Peyer's patch (tissue), 4 donors: ENCODE measurements around the gene ZNF654. TPM values are rescaled to one million over a fixed set of nuclear protein-coding genes. Genes with fewer than 3 reads are reported as not detected.
A peak's percentile ranks its signal among the peaks of the same experiment; 100 is the strongest.

ENCODE experiments used
- DNase-seq, 3 donors: peaks; one replicate each; pipeline ENCODE4 v3.0.0-alpha.2; 2017 to 2019
- H3K27ac ChIP-seq, 4 donors: fragments of 200-600 bp; sonication (generic); one replicate each; pipeline ENCODE4 v1.5.1; 2016 to 2019
- H3K27me3 ChIP-seq, 2 donors: fragments of 200-600 bp; sonication (generic); one replicate each; pipeline ENCODE4 v1.5.1; 2019
- H3K36me3 ChIP-seq, 3 donors: fragments of 200-600 bp; sonication (generic); one replicate each; pipeline ENCODE4 v1.5.1; 2016 to 2019
- H3K4me1 ChIP-seq, 4 donors: fragments of 200-600 bp; sonication (generic); one replicate each; pipeline ENCODE4 v1.5.1; 2016 to 2019
- H3K4me3 ChIP-seq, 4 donors: fragments of 200-600 bp; sonication (generic); 1 replicate in 3 of 4; 2 replicates in 1 of 4; pipeline ENCODE4 v1.5.1; 2016 to 2019; ENCODE audit warnings: mild to moderate bottlenecking in 1 of 4
- H3K9me3 ChIP-seq, 4 donors: fragments of 200-600 bp; sonication (generic); one replicate each; pipeline ENCODE4 v1.5.1; 2016 to 2019; ENCODE audit warnings: mild to moderate bottlenecking in 1 of 4
- CTCF ChIP-seq, 6 experiments: fragments of 450-650 bp in 4 of 6; fragments of 200-600 bp in 2 of 6; sonication (generic) in 1 of 6; IDR thresholded peaks; one replicate each; pipeline ENCODE4 v1.5.1; 2017 to 2019; ENCODE audit warnings: antibody characterized with exemption in 6 of 6, mild to moderate bottlenecking in 3 of 6, moderate library complexity in 1 of 6
- POLR2A ChIP-seq, 2 donors: fragments of 450-650 bp; IDR thresholded peaks; one replicate each; pipeline ENCODE4 v1.5.1; 2017; ENCODE audit warnings: antibody characterized with exemption in 2 of 2, mild to moderate bottlenecking in 2 of 2, moderate library complexity in 2 of 2
- total RNA-seq, 4 donors: library from RNA; depleted of rRNA; stranded (reverse); fragments of >200 nt; gene quantifications; one replicate each; pipeline ENCODE4 v1.1.0, GENCODE V29; 2016

Gene ZNF654
- total RNA-seq, 4 donors from 2014 or later = 10.7 to 27.3 (median 15.0) TPM

GRCh38 chr3:88028876-88029275, 30.2 kb upstream of the ZNF654 start:
- peaks cover 0 to 3% (median 0%) of the 10 kb centered on the region in 4 donors for H3K4me1 ChIP-seq
- H3K9me3 ChIP-seq = no peaks in the 10 kb centered on the region
- TF ChIP-seq CTCF (IDR thresholded peaks at IDR 0.05) (no peak), POLR2A (IDR thresholded peaks at IDR 0.05) (no peak)

GRCh38 chr3:88030210-88030609, 28.8 kb upstream of the ZNF654 start:
- H3K9me3 ChIP-seq = no peaks in the 10 kb centered on the region
- H3K27me3 ChIP-seq = no peaks in the 10 kb centered on the region
- no peak overlapping the region for H3K4me3 ChIP-seq
- TF ChIP-seq POLR2A (IDR thresholded peaks at IDR 0.05) = no peak
- no peak for TF ChIP-seq CTCF (IDR thresholded peaks at IDR 0.05)
- no peak overlapping the region for H3K27ac ChIP-seq
- no peaks in the 10 kb centered on the region for H3K36me3 ChIP-seq
- DNase-seq = no peak
- peaks cover 0 to 3% (median 0%) of the 10 kb centered on the region in 4 donors for H3K4me1 ChIP-seq

More at GRCh38 chr3:88028876-88029275, 30.2 kb upstream of the ZNF654 start:
- no peak overlapping the region for H3K4me3 ChIP-seq
- H3K27me3 ChIP-seq = no peaks in the 10 kb centered on the region
- no peak overlapping the region for H3K27ac ChIP-seq
- no peak for DNase-seq
- no peaks in the 10 kb centered on the region for H3K36me3 ChIP-seq

GRCh38 chr3:88031642-88032077, 27.4 kb upstream of the ZNF654 start:
- Histone ChIP-seq H3K27me3 (no peaks in the 10 kb centered on the region), H3K36me3 (no peaks in the 10 kb centered on the region), H3K27ac (peak overlapping the region; percentile 13 to 51 (median 39)), H3K9me3 (no peaks in the 10 kb centered on the region), H3K4me1 (peaks cover 0 to 3% (median 0%) of the 10 kb centered on the region in 4 donors), H3K4me3 (peak overlapping the region; percentile 18 to 44 (median 32))
- no peak for TF ChIP-seq POLR2A (IDR thresholded peaks at IDR 0.05)
- DNase-seq = no peak

GRCh38 chr3:88032245-88032644, 26.8 kb upstream of the ZNF654 start:
- peak overlapping the region; percentile 13 to 51 (median 39) for H3K27ac ChIP-seq
- H3K36me3 ChIP-seq = no peaks in the 10 kb centered on the region
- no peaks in the 10 kb centered on the region for H3K9me3 ChIP-seq
- H3K4me3 ChIP-seq = peak overlapping the region; percentile 18 to 44 (median 32)
- H3K4me1 ChIP-seq = peaks cover 0 to 3% (median 0%) of the 10 kb centered on the region in 4 donors
- no peaks in the 10 kb centered on the region for H3K27me3 ChIP-seq
- DNase-seq = no peak
- no peak for TF ChIP-seq CTCF (IDR thresholded peaks at IDR 0.05)
- TF ChIP-seq POLR2A (IDR thresholded peaks at IDR 0.05) = no peak

- no peak overlapping the region for H3K27ac ChIP-seq
- no peaks in the 10 kb centered on the region for H3K9me3 ChIP-seq
- no peaks in the 10 kb centered on the region for H3K36me3 ChIP-seq
- H3K4me1 ChIP-seq = peaks cover 0 to 3% (median 0%) of the 10 kb centered on the region in 4 donors
- DNase-seq = no peak
- no peaks in the 10 kb centered on the region for H3K27me3 ChIP-seq
- H3K4me3 ChIP-seq = no peak overlapping the region
- TF ChIP-seq POLR2A (IDR thresholded peaks at IDR 0.05) (no peak), CTCF (IDR thresholded peaks at IDR 0.05) (no peak)
Measured at GRCh38 chr3:88033079-88033478, 26.0 kb upstream of the ZNF654 start.

GRCh38 chr3:88033808-88034207, 25.2 kb upstream of the ZNF654 start:
- TF ChIP-seq POLR2A (IDR thresholded peaks at IDR 0.05) = no peak
- TF ChIP-seq CTCF (IDR thresholded peaks at IDR 0.05) = no peak
- Histone ChIP-seq H3K9me3 (no peaks in the 10 kb centered on the region), H3K27ac (no peak overlapping the region), H3K27me3 (no peaks in the 10 kb centered on the region), H3K4me3 (no peak overlapping the region), H3K4me1 (peaks cover 0 to 3% (median 0%) of the 10 kb centered on the region in 4 donors), H3K36me3 (no peaks in the 10 kb centered on the region)
- DNase-seq = no peak
